ENCODE results near the gene PLPP4.

The PLPP4 gene

DNA sequence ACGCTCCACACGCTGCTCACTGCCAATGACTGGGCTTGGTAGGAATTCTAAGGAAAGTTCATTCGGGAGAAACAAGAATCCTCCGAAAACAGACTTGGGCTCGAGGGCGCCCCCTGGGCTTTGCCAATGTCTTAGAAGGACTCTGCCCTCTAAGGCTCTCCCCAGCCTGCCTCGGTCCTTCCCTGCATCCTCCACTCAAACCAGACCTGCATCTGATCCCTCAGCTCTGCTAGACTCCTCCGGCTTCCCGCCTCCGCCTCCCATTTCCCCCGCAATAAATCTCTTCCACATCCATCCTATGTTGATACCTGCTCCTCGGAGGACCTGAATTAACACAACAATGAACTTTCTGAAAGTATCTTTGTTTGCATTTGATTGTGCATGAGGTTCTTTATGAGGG is 177.6 kb downstream of the PLPP4 start:
- CTCF ChIA-PET = interaction anchor here (0.5 to 1.4 kb wide), 7 partner anchors 9 to 553 kb away, joined by 3 to 7 read pairs (median 4); no protein-coding TSS in a partner anchor
- H3K4me3 ChIP-seq (ENCODE audit: low read depth, low read length) = no peak overlapping the region
- no peak overlapping the region for H3K27ac ChIP-seq (ENCODE audit: extremely low read depth, low read depth, low read length)
- H3K36me3 ChIP-seq (ENCODE audit: control insufficient read depth in 2 of 2, insufficient read depth in 1 of 2, low read length in 2 of 2) = no peaks in the 10 kb centered on the region
- TF ChIP-seq ZNF16 (tag by site-specific recombination; IDR thresholded peaks at IDR 0.05; ENCODE audit: low read depth) (no peak), ZNF501 (tag by site-specific recombination; IDR thresholded peaks at IDR 0.05) (no peak), ZNF560 (tag by site-specific recombination; IDR thresholded peaks at IDR 0.05; ENCODE audit: borderline replicate concordance) (no peak), ZBTB26 (tag by site-specific recombination; optimal IDR thresholded peaks at IDR 0.05) (no peak), ZNF248 (tag by site-specific recombination; IDR thresholded peaks at IDR 0.05) (no peak), ZNF658 (tag by site-specific recombination; IDR thresholded peaks at IDR 0.05) (no peak), ZNF19 (tag by site-specific recombination; IDR thresholded peaks at IDR 0.05; ENCODE audit: low read depth) (no peak), BCL11B (tag by site-specific recombination; IDR thresholded peaks at IDR 0.05; ENCODE audit: low read depth) (no peak), HOXA7 (CRISPR knock-in tag; IDR thresholded peaks at IDR 0.05; ENCODE audit: borderline replicate concordance) (no peak), ZNF664 (tag by site-specific recombination; IDR thresholded peaks at IDR 0.05) (no peak), EGR2 (tag by site-specific recombination; IDR thresholded peaks at IDR 0.05; ENCODE audit: low read depth) (no peak), MZF1 (tag by site-specific recombination; IDR thresholded peaks at IDR 0.05; ENCODE audit: borderline replicate concordance) (no peak), ZNF768 (tag by site-specific recombination; IDR thresholded peaks at IDR 0.05) (no peak), ZNF354C (tag by site-specific recombination; IDR thresholded peaks at IDR 0.05; ENCODE audit: borderline replicate concordance, low read depth) (no peak)
- POLR2A ChIA-PET = no interaction called here
- no peaks in the 10 kb centered on the region for H3K9me3 ChIP-seq (ENCODE audit: control insufficient read depth, insufficient read depth, low read depth, low read length)
- no peaks in the 10 kb centered on the region for H3K4me1 ChIP-seq (ENCODE audit: control insufficient read depth, insufficient read depth, low read length)

Measured in HEK293 (cell line).